Neural cell (in vitro differentiated cells): ENCODE measurements around the gene CDC23.
A peak's percentile ranks its signal among the peaks of the same experiment; 100 is the strongest.

Experiments used
- CTCF ChIP-seq: fragments of 450-650 bp; IDR thresholded peaks from 2 replicates; pipeline ENCODE4 v1.5.1; 2014; ENCODE audit warnings: antibody characterized with exemption, mild to moderate bottlenecking, moderate library complexity; ENCODE audit not compliant: poor library complexity, severe bottlenecking
- EP300 ChIP-seq: fragments of 450-650 bp; conservative IDR thresholded peaks from 2 replicates; pipeline ENCODE4 v1.6.1; 2014; ENCODE audit warnings: antibody characterized with exemption, mild to moderate bottlenecking, moderate library complexity; ENCODE audit not compliant: poor library complexity, severe bottlenecking
- REST ChIP-seq: IDR thresholded peaks from 2 replicates; pipeline ENCODE4 v1.6.1; 2012; ENCODE audit warnings: borderline replicate concordance
- SMC3 ChIP-seq: fragments of 450-650 bp; conservative IDR thresholded peaks from 2 replicates; pipeline ENCODE4 v1.6.1; 2014; ENCODE audit warnings: antibody characterized with exemption, mild to moderate bottlenecking, moderate library complexity; ENCODE audit not compliant: poor library complexity

GRCh38 chr5:138178516-138179276 lies 34.4 kb downstream of the CDC23 start, which contains the start of the genes BRD8 and KIF20A:
- TF ChIP-seq CTCF (no peak), SMC3 (peak; percentile 6), EP300 (peak; percentile 35), REST (peak; percentile 80)
